Tibial nerve (tissue), 3 donors: ENCODE data around the gene CYP4F8.
"Not testable (repeated sequence)": the region's sequence is repeated elsewhere in the genome, so short reads cannot be mapped to it uniquely, and the experiment has no call there.

Experiments
- CTCF ChIP-seq, 5 experiments: fragments of 200-600 bp in 3 of 5; fragments of 450-650 bp in 2 of 5; sonication (generic) in 3 of 5; IDR thresholded peaks; one replicate each; pipeline ENCODE4 v1.5.1; 2016 to 2019; ENCODE audit warnings: antibody characterized with exemption in 5 of 5, mild to moderate bottlenecking in 3 of 5, moderate library complexity in 2 of 5
- POLR2A ChIP-seq, 2 donors: fragments of 450-650 bp; IDR thresholded peaks; one replicate each; pipeline ENCODE4 v1.6.1; 2017; ENCODE audit warnings: antibody characterized with exemption in 2 of 2, mild to moderate bottlenecking in 2 of 2, moderate library complexity in 2 of 2

- TF ChIP-seq CTCF, POLR2A (IDR thresholded peaks at IDR 0.05): not testable (repeated sequence)
Observed at GRCh38 chr19:15607978-15608925, 6.8 kb upstream of the CYP4F8 start.
